Epithelial cell of proximal tubule (primary cell): Measurements from ENCODE around the gene CEACAM18. TPM values are rescaled to one million over a fixed set of nuclear protein-coding genes. Genes with fewer than 3 reads are reported as not detected.

Experiments
- DNase-seq: peaks from one replicate; pipeline ENCODE4 v3.0.0-alpha.2; 2011; ENCODE audit warnings: low read depth
- H3K4me3 ChIP-seq: 2 replicates; pipeline ENCODE4 v1.5.1; 2011; ENCODE audit warnings: low read depth, mild to moderate bottlenecking, low read length
- CTCF ChIP-seq: conservative IDR thresholded peaks from 2 replicates; pipeline ENCODE4 v1.5.1; 2012; ENCODE audit warnings: low read depth, mild to moderate bottlenecking, low read length
- total RNA-seq: library from RNA; depleted of rRNA; stranded (reverse); fragments of >200 nt; gene quantifications from 2 replicates; pipeline ENCODE4 v1.2.3, GENCODE V29; 2015

The CEACAM18 gene
- total RNA-seq, 1 donor from 2014 or later: not detected

- DNase-seq: no peak
- no peak overlapping the region for H3K4me3 ChIP-seq
- TF ChIP-seq CTCF: no peak
These were observed 8.7 kb upstream of the CEACAM18 start for GRCh38 chr19:51469629-51470028.

GRCh38 chr19:51470966-51471365 is 7.4 kb upstream of the CEACAM18 start:
- H3K4me3 ChIP-seq: no peak overlapping the region
- DNase-seq: no peak
- no peak for TF ChIP-seq CTCF

GRCh38 chr19:51471527-51471926 is 6.8 kb upstream of the CEACAM18 start:
- DNase-seq: no peak
- TF ChIP-seq CTCF: no peak
- H3K4me3 ChIP-seq: no peak overlapping the region

GRCh38 chr19:51472607-51473006 is 5.7 kb upstream of the CEACAM18 start:
- no peak for TF ChIP-seq CTCF
- no peak for DNase-seq
- no peak overlapping the region for H3K4me3 ChIP-seq

- peak; percentile 73 for TF ChIP-seq CTCF
- no peak for DNase-seq
- H3K4me3 ChIP-seq: no peak overlapping the region
These were observed 5.2 kb upstream of the CEACAM18 start for GRCh38 chr19:51473009-51473707.

GRCh38 chr19:51476164-51476563 is 2.2 kb upstream of the CEACAM18 start:
- TF ChIP-seq CTCF: no peak
- no peak for DNase-seq
- no peak overlapping the region for H3K4me3 ChIP-seq

GRCh38 chr19:51477344-51477743 is 995 bp upstream of the CEACAM18 start:
- DNase-seq: no peak
- no peak overlapping the region for H3K4me3 ChIP-seq
- TF ChIP-seq CTCF: no peak
